Activated naive CD4-positive, alpha-beta T cell treated with anti-CD3 and anti-CD28 coated beads for 36 hours (primary cell): ENCODE results near the gene CERS5. TPM values are rescaled to one million over a fixed set of nuclear protein-coding genes. Genes with fewer than 3 reads are reported as not detected.

Experiments used
- CTCF ChIA-PET: fragments of 350-600 bp; sonication (Branson Sonifier 250); formaldehyde crosslinking; loops from one replicate; lab custom pipeline; 2021; ENCODE audit warnings: antibody characterized with exemption; lab: Charles Lee
- DNase-seq: peaks from one replicate; pipeline ENCODE4 v3.0.0-alpha.2; 2020
- H3K27ac Mint-ChIP-seq: one replicate; pipeline ENCODE4 v1.8.0; 2021; ENCODE audit warnings: mild to moderate bottlenecking, mixed read lengths
- H3K27me3 Mint-ChIP-seq: one replicate; pipeline ENCODE4 v1.8.0; 2021; ENCODE audit warnings: low read depth, mixed read lengths
- H3K36me3 Mint-ChIP-seq: one replicate; pipeline ENCODE4 v1.8.0; 2021; ENCODE audit warnings: low read depth, mixed read lengths
- H3K4me1 Mint-ChIP-seq: one replicate; pipeline ENCODE4 v1.8.0; 2021; ENCODE audit warnings: low read depth, mixed read lengths
- H3K4me3 Mint-ChIP-seq: one replicate; pipeline ENCODE4 v1.8.0; 2021; ENCODE audit warnings: mild to moderate bottlenecking, moderate library complexity, mixed read lengths
- H3K9me3 Mint-ChIP-seq: one replicate; pipeline ENCODE4 v1.8.0; 2021; ENCODE audit warnings: mixed read lengths
- intact Hi-C: fragments of 100-400 bp; cut with micrococcal nuclease; formaldehyde crosslinking; loops from one replicate; pipeline ENCODE4 v1.15.1; 2023
- total RNA-seq, 2 experiments: library from RNA; stranded (reverse); gene quantifications; one replicate each; pipeline ENCODE4 v1.2.3, GENCODE V29; 2021

Gene CERS5, protein sequence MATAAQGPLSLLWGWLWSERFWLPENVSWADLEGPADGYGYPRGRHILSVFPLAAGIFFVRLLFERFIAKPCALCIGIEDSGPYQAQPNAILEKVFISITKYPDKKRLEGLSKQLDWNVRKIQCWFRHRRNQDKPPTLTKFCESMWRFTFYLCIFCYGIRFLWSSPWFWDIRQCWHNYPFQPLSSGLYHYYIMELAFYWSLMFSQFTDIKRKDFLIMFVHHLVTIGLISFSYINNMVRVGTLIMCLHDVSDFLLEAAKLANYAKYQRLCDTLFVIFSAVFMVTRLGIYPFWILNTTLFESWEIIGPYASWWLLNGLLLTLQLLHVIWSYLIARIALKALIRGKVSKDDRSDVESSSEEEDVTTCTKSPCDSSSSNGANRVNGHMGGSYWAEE
- 10 to 100 TPM; 32.6 to 33.6 TPM for total RNA-seq

- peak within 1 kb of the TSS; percentile 91 for H3K27ac Mint-ChIP-seq
- peak; percentile 98 for DNase-seq
- H3K36me3 Mint-ChIP-seq = peaks cover 2% of the 10 kb centered on the region
- no peaks in the 10 kb centered on the region for H3K9me3 Mint-ChIP-seq
- no peaks in the 10 kb centered on the region for H3K27me3 Mint-ChIP-seq
- intact Hi-C loops = loop anchor here (1.0 to 2.0 kb wide), 7 partner anchors 53 to 339 kb away; partner anchors contain the start of genes COX14, NCKAP5L, RACGAP1 and SMARCD1
- H3K4me1 Mint-ChIP-seq = peaks cover 33% of the 10 kb centered on the region
- CTCF ChIA-PET = interaction anchor here (0.6 to 2.8 kb wide), 14 partner anchors 10 to 200 kb away, joined by 3 to 21 read pairs (median 4); partner anchors contain the start of genes COX14 and SMARCD1
- peak within 1 kb of the TSS; percentile 92 for H3K4me3 Mint-ChIP-seq
These were observed at the start of gene CERS5 for GRCh38 chr12:50167049-50167828. TSS of gene CERS5 (minus strand) at chr12:50167369. CDS start at chr12:50167297, 72 bp downstream.

- H3K9me3 Mint-ChIP-seq = no peaks in the 10 kb centered on the region
- H3K27me3 Mint-ChIP-seq = no peaks in the 10 kb centered on the region
- CTCF ChIA-PET = interaction anchor here (0.6 kb wide), 1 partner anchor 548 kb away, joined by 3 read pairs; no protein-coding TSS in a partner anchor
- intact Hi-C loops = no loop called here
- peak overlapping the region; percentile 5 for H3K27ac Mint-ChIP-seq
- no peak for DNase-seq
- H3K4me1 Mint-ChIP-seq = peaks cover 56% of the 10 kb centered on the region
- H3K36me3 Mint-ChIP-seq = no peaks in the 10 kb centered on the region
- H3K4me3 Mint-ChIP-seq = no peak overlapping the region
These were observed 47.9 kb upstream of the CERS5 start for GRCh38 chr12:50215033-50215432.

DNA sequence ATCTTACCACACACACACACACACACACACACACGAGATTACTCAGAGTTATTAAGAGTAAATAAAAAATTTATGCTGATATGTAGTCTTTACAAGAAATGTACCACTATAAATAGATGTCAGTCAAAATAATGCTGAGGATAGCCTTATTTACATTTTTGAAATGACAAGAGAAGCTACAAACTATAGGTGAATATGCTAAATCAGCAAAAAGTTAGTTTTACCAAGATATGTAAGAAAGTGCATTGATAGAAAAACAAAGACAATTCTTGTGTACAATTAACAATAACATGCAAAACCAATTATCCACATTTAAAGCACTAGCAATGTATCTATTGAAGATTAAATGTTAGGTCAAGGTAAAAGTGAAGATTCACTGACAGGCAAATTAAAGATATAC lies 46.8 kb upstream of the CERS5 start:
- Mint-ChIP-seq H3K4me1 (peaks cover 51% of the 10 kb centered on the region), H3K27ac (peak overlapping the region; percentile 15), H3K9me3 (no peaks in the 10 kb centered on the region), H3K36me3 (no peaks in the 10 kb centered on the region), H3K4me3 (no peak overlapping the region), H3K27me3 (no peaks in the 10 kb centered on the region)
- no peak for DNase-seq
- CTCF ChIA-PET = interaction anchor here (0.7 to 1.3 kb wide), 2 partner anchors 38 to 146 kb away, joined by 3 to 4 read pairs; no protein-coding TSS in a partner anchor
- intact Hi-C loops = loop anchor here (5.0 kb wide), 1 partner anchor 288 kb away; the partner anchor contains the start of gene DIP2B

GRCh38 chr12:50213439-50213838 lies 46.3 kb upstream of the CERS5 start:
- intact Hi-C loops = loop anchor here (2.0 to 5.0 kb wide), 2 partner anchors 187 to 289 kb away; partner anchors contain the start of genes DIP2B and LARP4
- Mint-ChIP-seq H3K9me3 (no peaks in the 10 kb centered on the region), H3K27me3 (no peaks in the 10 kb centered on the region), H3K4me1 (peaks cover 50% of the 10 kb centered on the region), H3K27ac (peak overlapping the region; percentile 15), H3K4me3 (no peak overlapping the region), H3K36me3 (no peaks in the 10 kb centered on the region)
- CTCF ChIA-PET = interaction anchor here (0.7 to 3.6 kb wide), 3 partner anchors 8 to 146 kb away, joined by 3 to 27 read pairs (median 4); no protein-coding TSS in a partner anchor
- DNase-seq = no peak

- intact Hi-C loops = loop anchor here (2.0 to 5.0 kb wide), 2 partner anchors 189 to 290 kb away; partner anchors contain the start of genes DIP2B and LARP4
- no peaks in the 10 kb centered on the region for H3K27me3 Mint-ChIP-seq
- H3K9me3 Mint-ChIP-seq = no peaks in the 10 kb centered on the region
- H3K27ac Mint-ChIP-seq = peak overlapping the region; percentile 88
- CTCF ChIA-PET = interaction anchor here (0.7 to 3.6 kb wide), 6 partner anchors 9 to 490 kb away, joined by 3 to 27 read pairs (median 5); partner anchors contain the start of gene LIMA1
- no peak for DNase-seq
- H3K36me3 Mint-ChIP-seq = no peaks in the 10 kb centered on the region
- H3K4me1 Mint-ChIP-seq = peaks cover 41% of the 10 kb centered on the region
- no peak overlapping the region for H3K4me3 Mint-ChIP-seq
These were observed 44.9 kb upstream of the CERS5 start for GRCh38 chr12:50212071-50212467.

- CTCF ChIA-PET = interaction anchor here (0.7 to 3.6 kb wide), 7 partner anchors 10 to 491 kb away, joined by 3 to 27 read pairs (median 4); partner anchors contain the start of gene LIMA1
- no peaks in the 10 kb centered on the region for H3K9me3 Mint-ChIP-seq
- intact Hi-C loops = loop anchor here (1.0 to 5.0 kb wide), 4 partner anchors 9 to 291 kb away; partner anchors contain the start of genes DIP2B and LARP4
- peak overlapping the region; percentile 88 for H3K27ac Mint-ChIP-seq
- peak overlapping the region; percentile 10 for H3K4me3 Mint-ChIP-seq
- DNase-seq = peak; percentile 38
- H3K36me3 Mint-ChIP-seq = no peaks in the 10 kb centered on the region
- no peaks in the 10 kb centered on the region for H3K27me3 Mint-ChIP-seq
- H3K4me1 Mint-ChIP-seq = peaks cover 40% of the 10 kb centered on the region
These were observed 44.4 kb upstream of the CERS5 start for GRCh38 chr12:50211392-50212070.

DNA sequence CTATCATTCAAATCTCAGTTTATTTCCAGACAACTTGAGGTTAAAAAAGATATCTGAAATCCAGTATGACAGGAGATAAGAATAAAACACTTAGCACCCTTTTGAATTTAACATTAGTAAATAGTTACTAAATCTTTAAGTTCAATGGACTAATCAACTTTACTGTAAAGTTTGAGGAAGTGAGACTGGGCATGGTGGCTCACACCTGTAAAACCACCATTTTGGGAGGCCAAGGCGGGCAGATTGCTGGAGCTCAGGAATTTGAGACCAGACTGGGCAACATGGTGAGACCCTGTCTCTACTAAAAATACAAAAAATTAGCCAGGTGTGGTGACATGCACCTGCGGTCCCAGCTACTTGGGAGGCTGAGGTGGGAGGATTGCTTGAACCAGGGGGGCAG lies 40.3 kb upstream of the CERS5 start:
- peaks cover 19% of the 10 kb centered on the region for H3K4me1 Mint-ChIP-seq
- intact Hi-C loops = no loop called here
- H3K27me3 Mint-ChIP-seq = no peaks in the 10 kb centered on the region
- H3K4me3 Mint-ChIP-seq = no peak overlapping the region
- H3K9me3 Mint-ChIP-seq = no peaks in the 10 kb centered on the region
- DNase-seq = no peak
- CTCF ChIA-PET = interaction anchor here (0.8 to 1.6 kb wide), 2 partner anchors 96 to 107 kb away, joined by 3 to 5 read pairs; partner anchors contain the start of gene COX14
- H3K27ac Mint-ChIP-seq = no peak overlapping the region
- peaks cover 8% of the 10 kb centered on the region for H3K36me3 Mint-ChIP-seq

DNA sequence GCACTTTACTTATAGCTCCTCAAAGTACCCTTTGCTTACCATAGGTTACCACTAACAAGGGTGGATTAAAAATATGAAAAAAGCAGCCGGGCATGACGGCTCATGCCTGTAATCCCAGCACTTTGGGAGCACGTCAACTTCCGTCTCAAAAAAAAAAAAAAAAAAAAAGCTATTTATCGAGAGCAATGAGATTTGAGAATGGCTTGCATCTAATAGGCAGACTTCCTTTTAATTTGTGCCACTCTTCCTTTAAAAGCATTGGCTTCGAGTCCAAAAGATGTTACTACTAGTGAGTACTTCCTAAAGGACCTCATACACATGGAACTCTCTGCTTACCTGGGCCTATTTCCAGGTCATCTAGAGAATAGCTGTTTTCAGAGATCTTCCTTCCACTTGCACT lies 38.5 kb upstream of the CERS5 start:
- H3K27ac Mint-ChIP-seq = no peak overlapping the region
- H3K9me3 Mint-ChIP-seq = no peaks in the 10 kb centered on the region
- DNase-seq = no peak
- H3K4me1 Mint-ChIP-seq = peaks cover 4% of the 10 kb centered on the region
- no peak overlapping the region for H3K4me3 Mint-ChIP-seq
- no peaks in the 10 kb centered on the region for H3K27me3 Mint-ChIP-seq
- peaks cover 10% of the 10 kb centered on the region for H3K36me3 Mint-ChIP-seq
- CTCF ChIA-PET = interaction anchor here (0.9 kb wide), 1 partner anchor 239 kb away, joined by 5 read pairs; no protein-coding TSS in a partner anchor
- intact Hi-C loops = no loop called here

DNA sequence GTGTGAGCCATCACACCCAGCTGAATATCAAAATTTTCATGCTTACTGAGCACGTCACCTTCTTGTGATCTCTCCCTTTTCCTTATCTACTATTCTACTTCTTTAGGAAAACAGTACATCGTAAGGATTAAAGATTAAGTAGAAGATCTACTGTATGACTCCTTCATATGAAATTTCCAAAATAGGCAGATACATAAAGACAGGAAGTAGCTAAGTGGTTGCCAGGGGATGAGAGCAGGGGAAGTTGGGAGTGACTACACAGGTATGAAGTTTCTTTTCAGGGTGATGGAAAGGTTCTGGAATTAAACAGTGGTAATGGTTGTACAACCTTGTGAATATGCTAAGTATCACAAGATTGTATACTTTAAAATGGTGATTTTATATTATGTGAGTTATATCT lies 36.5 kb upstream of the CERS5 start:
- H3K27ac Mint-ChIP-seq = no peak overlapping the region
- no peak for DNase-seq
- H3K4me3 Mint-ChIP-seq = no peak overlapping the region
- H3K36me3 Mint-ChIP-seq = peaks cover 17% of the 10 kb centered on the region
- H3K27me3 Mint-ChIP-seq = no peaks in the 10 kb centered on the region
- CTCF ChIA-PET = interaction anchor here (0.7 kb wide), 1 partner anchor 16 kb away, joined by 3 read pairs; no protein-coding TSS in a partner anchor
- no peaks in the 10 kb centered on the region for H3K4me1 Mint-ChIP-seq
- intact Hi-C loops = no loop called here
- H3K9me3 Mint-ChIP-seq = no peaks in the 10 kb centered on the region

DNA sequence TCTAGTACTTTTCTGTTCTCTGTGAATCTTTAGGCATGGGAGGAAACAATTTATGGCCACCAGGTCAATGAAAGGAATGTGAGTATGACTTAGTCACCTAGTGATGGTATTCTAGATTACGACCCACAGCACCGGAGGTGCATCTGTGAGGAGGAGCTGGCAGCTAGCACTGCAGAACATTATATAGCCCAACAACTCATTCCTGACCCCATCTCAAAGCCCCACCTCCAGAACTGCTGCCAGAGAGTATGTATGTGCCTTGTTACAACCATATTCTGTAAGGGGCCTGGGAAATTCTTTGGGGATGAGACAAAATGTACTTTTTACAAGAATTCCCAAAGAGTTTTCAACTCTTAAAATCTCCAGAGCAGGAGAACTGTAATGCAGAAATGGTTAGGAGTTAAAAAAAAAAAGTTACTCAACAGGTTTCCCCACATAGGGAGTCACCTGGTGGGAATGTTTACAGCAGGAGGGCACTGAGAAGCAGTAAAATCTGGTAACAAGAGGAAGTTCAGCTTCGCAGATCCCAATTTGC lies 34.9 kb upstream of the CERS5 start:
- CTCF ChIA-PET = no interaction called here
- no peak overlapping the region for H3K4me3 Mint-ChIP-seq
- no peak for DNase-seq

More for the DNA sequence above, 34.9 kb upstream of the CERS5 start:
- H3K27ac Mint-ChIP-seq = no peak overlapping the region
- H3K36me3 Mint-ChIP-seq = peaks cover 19% of the 10 kb centered on the region
- no peaks in the 10 kb centered on the region for H3K27me3 Mint-ChIP-seq
- intact Hi-C loops = no loop called here
- H3K9me3 Mint-ChIP-seq = no peaks in the 10 kb centered on the region
- no peaks in the 10 kb centered on the region for H3K4me1 Mint-ChIP-seq
